GM21390 (cell line): ENCODE results near the gene ARMH3.

Experiments used
- ATAC-seq: cut with Tn5 transposase; IDR thresholded peaks from one replicate; pipeline ENCODE4 v1.9.1; 2021; ENCODE audit not compliant: unreplicated experiment

The ARMH3 gene

DNA sequence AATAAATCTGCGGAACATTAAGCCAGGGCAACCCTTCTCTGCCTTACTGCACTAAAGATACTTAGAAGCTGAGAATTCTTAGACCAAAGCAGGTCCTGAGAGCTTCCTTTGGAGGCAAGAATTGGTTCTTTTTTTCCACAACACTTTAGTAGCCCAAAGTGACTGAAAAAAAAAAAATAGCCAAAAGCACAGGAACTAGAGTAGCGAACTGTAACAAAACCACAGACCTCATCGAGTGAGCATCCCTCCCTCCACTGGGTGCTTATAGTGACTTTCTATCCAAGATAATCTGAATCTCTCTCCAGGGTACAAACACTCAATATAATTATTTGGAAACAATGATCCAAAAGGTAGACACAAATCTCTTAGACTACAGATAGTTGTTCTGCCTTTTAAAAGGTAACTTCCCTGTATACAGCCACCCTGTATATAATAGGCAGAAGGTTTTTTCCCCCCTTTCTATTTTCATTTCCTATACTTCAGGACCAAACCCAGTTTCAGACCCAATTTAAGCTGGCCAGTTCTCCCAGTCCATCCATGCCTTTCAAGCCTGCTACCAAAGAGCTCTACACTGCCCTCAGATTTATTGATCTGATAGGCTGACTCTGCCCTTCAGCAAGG, 180.8 kb downstream of the ARMH3 start:
- no peak for ATAC-seq

DNA sequence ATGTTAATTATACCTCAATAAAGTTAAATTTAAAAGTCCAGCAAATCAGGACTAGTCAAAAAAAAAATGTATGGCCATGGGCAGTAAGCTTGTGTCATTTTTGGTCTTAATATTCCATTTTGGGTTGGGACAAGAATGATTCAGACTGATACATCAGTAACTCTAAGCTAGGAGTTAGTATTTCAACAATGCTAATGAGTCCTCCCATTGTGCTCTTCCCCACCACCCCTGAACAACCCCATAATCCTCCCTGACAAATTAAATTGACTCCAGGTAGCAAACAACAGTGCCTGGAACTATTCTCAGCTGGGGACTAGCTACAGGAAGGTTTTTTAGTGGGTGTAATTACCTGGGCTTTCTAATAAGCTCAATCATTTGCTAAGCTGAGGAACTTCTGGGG, 181.7 kb downstream of the ARMH3 start:
- no peak for ATAC-seq

DNA sequence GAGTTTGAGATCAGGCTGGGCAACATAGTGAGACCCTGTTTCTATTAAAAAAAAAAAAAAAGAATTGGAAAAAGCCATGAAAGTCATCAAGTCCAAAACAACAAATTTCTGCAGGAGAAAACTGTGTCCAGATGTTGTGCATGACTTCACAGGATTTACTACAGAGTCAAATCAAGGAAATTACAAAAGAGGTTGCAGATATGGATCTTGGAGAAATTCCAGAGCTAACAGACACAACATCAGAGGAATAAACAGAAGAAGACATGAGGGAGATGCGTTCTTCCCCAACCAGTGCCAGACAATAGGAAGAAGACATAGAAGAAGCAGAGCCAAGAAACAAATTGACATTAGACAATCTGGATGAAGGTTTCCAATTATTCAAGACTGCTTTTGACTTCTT, 188.0 kb downstream of the ARMH3 start:
- ATAC-seq, result no peak

DNA sequence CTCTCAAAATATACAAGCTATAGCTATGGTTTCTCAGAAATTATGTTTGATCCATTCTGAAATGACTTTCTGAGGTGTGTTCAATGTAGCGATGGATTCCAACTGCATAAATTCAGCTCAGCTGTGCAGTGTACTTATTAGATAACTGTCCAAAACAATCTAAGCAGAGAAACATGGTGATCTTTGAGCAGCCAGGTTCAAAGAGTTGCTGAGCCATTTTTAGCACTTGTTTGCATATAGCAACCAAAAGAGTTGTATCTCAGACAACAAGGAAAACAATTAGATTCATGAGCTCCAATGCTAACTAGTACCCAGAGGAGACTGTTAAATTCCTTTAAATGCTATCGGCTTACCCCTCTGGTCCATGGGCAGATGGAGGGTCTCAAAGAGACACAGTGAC, 196.4 kb downstream of the ARMH3 start:
- ATAC-seq, result peak; percentile 60

DNA sequence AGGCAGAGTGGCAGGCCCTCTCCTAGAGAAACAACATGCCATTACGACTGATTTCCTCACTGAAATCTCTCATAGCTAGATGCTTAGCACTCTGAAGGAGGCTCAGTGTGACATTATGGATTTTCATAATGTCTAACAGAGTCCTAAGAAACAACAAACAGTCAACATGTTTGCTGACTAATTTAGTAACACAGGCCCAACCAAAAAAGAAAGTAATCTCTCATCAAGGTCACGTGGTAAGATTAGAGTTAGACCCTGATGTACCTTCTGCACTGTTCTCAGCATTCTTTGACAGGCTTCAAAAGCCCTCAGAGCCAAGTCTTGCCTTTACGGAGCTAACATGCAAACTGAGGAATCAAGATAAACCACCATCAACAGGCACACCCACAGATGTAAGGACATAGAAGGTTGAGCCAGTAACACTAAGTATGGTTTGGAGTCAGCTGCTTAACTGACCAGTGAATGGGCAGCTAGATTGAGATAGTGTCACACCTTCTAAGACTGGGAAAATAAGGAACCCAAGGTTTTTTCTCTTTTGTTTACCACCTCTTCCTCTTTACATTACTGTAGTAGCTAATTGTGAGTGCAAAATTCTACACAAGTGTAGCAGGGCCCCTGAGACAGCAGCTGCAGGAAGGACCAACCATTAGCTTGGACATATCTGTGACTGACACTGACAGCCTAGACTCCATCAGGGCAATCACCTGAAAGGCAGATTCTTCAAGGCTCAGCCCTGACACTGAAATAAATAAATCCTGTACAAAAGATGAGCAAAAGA, 197.1 kb downstream of the ARMH3 start:
- peak; percentile 71 for ATAC-seq

DNA sequence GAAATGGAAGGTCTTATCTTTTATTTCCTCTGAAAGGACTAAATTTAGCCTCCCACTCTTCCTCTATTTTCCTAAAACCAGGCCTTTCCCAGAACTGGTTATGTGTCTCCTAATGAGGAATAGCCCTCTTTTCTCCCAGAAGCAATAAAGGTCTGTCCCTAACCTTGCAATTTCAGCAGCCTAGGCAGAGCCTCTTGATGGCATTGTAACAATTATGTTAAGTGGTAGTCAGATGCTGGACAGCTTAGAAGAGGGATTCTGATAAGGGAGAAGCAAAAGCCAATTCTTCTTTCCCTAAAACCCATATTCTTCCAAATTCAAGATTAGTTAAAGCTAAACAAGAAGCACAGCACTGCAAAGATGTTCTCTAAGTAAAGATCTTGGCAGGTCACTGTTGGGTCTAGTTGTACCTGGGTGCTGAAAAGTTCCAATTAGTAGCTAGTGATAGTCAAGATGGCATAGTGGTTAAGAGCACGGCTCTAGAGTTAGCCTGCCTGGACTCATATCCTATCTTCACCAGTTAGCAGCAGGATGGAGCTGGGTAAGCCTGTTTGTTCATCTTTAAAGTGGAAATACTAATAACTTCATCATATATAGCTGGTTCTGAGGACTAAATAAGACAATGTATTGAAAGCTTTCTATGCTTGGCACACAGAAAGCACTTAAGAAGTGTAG, 198.0 kb downstream of the ARMH3 start:
- no peak for ATAC-seq

DNA sequence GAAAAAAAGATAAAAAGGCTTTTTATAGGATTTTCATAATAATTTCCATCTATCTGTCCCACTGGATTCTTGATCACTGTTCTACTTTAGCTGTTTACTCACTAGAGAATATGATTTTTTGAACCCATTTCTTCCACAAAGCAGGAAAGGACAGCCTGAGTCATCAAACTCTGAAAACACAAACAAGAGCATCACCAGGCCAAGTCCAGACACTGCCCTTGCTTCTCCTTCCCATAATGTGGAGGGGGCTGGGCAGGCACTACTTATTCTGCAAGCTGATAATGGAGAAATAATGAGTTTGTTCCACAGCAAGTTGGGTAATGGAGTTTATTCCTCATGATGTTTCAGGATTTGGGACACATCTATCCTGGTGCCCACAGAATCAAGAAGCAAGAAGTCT, 199.3 kb downstream of the ARMH3 start:
- no peak for ATAC-seq

DNA sequence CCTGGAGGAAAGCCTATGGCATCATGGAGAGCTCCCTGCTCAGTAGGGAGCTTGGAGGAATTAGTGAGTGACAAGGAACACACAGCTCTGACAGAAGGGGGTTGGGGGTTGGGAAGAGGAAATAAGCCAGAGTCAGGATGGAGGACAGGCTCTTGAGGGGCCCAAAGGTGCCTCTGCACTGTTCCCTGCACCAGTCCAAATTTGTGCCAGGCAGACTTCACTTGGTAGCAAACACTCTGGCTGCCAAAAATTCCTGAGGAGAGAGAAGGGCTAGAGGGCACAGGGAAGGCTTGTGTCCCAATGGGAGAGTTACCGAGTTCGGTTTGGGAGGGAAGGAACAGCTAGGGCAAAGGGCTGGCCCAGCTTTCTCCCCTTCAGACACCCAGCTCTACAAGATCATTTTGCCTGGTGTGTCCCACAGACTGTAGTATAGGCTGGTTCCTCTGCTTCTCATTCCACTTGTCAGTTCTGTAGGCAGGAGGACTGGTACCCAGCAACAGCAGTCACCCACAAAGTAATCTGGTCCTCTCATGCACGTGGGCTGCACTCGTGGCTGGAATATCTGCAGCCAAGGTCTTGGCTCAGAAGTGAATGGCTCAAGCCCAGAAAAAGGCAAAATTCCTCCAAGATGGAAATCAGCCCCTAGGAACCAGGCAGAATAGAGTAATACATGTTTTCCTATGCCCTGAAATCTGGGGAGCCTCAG, 204.4 kb downstream of the ARMH3 start:
- ATAC-seq, result no peak

DNA sequence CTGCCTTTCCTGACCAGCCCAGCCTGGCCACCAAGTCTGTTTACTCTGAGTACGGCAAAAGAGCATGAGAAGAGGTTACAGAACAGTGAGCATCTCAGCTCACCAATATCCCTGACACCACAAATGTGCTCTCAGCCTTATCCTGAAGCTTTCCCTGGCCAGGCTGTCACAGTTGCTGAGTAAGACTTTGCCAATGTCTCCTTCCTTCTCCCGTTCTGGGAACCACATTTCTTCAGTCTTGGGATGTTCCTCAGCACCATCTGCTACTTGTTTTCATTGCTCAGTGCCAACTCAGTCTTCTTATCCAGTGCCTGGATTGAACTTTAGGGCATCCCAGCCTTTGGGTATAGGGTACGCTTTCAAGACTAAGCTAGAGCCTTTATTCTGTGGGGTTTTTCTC, 205.2 kb downstream of the ARMH3 start:
- ATAC-seq, result no peak

DNA sequence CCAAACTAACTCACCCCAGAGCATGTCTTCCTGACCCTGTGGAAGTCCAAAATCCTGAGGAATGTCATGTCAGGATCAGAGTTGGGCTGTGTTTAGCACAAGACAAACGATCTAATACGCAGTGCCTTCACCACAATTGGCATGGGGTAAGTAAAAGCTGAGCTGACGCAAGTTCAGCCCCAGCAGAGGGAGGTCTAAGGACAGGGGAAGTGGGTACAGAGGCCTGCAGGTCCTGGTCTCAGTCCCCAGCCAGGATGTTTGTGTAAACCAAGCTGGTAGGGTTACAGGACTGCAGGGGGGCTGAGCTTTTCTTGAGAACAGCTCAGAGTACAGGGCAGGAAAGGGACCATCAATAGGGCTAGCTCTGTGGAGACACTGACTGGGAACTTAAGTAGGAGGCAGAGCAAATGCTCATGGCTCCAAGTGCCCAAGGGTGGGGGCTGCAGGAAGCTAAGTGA, 207.1 kb downstream of the ARMH3 start:
- no peak for ATAC-seq

DNA sequence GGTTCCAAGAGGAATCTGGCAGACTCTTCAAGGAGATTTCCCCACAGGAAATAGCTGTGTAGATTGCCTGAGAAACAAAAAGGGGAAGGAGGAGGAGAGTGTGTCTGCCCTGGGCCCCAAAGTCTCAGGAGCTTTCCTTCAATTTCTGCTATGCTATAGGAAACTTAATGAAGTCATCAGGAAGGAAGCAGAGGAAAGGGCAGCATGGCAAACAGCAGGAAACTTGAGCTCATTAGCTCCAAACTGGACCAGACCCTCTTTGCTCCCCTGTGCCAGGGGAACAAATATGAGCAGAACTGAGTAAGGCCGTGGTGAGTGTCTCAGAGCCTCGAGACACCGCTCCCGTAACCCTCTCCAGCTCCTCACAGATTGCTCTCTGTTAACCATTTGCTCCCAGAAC, 207.6 kb downstream of the ARMH3 start:
- no peak for ATAC-seq

DNA sequence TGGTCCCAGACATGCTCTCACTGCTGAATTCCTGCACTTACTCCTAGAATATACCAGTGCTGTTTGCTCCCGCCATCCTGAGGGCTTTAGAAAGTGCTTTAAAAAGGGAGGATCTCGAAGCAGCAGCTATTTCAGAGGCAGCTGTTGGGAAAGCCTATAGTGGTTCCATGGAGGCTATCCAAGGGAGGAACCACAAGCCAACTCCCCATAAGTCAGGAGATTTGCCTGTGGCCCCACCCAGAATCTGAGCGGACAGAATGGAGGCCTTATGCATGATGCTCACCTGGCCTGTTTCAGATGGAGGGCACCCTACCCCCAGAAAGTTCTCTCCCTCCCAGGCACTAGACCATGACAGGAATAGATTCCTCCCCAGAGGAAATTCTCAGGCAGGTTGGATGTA, 210.1 kb downstream of the ARMH3 start:
- ATAC-seq, result no peak

DNA sequence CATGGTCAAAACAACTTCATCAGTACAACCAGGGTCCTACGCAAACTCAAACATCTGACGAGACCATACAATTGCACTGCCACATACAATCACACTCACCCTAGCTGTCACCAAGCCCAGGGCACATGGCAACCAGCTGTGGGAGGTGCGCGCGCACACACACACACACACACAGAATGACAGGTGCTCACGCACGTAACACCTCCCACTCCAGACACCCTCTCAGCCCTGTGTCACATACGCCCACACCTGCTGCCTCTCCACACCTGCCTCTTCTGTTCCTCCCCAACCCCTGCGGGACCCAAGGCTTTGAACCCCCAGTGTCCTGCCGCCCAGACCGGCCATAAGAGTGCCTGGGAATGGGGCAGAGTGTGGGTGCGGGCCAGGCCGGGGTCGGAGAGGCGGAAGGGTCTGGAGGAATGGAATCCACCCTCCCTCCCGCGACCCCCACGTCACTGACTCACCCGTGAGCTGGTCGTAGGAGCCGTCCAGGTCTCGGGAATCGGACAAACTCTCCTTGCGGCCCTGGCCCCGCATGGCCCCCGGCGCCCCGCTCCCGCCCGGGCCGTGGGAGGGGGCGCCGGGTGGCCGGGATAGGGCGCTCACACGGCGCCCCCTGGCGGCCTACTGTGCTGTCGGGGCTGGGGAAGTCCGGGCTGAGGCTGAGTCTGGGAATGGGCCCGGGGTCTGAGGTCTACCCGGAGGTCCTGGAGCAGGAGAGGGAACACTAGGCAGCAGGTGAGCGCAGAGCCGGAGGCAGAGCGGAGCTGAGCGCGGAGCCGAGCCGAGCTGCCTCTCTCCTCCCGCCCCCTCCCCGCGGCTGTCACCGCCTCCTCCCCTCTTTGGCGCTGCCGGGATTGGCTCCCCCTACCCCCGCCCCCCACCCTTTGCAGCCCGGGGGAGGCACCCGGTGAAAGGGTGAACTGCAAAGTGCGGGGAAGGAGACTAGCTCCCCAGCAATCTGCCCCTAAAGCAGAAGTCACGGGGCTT, 212.6 kb downstream of the ARMH3 start, which contains the start of gene KCNIP2:
Gene KCNIP2 (minus strand): TSS at position 769 of the 990 bp plus-strand sequence. CDS start 232 bp downstream, at position 537.
- ATAC-seq, result no peak

DNA sequence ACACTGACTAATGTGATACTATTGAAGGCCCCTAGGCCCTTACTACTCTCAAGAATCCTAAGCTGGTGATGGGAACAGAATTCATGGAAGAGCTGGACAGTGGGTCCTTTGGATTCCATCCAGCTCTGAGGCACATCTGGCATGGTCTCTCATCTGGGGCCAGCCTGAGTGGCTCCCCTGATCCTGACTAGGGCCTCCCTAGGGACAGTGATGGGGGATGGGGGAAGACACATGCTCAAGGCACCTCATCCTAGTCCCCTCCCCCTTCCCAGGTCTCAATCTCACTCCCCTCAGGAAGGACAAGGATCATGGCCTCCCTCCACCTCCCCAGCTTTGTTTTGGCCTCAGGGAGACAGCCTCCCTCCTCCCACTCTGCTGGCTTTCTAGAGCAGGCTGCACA, 214.1 kb downstream of the ARMH3 start:
- no peak for ATAC-seq

DNA sequence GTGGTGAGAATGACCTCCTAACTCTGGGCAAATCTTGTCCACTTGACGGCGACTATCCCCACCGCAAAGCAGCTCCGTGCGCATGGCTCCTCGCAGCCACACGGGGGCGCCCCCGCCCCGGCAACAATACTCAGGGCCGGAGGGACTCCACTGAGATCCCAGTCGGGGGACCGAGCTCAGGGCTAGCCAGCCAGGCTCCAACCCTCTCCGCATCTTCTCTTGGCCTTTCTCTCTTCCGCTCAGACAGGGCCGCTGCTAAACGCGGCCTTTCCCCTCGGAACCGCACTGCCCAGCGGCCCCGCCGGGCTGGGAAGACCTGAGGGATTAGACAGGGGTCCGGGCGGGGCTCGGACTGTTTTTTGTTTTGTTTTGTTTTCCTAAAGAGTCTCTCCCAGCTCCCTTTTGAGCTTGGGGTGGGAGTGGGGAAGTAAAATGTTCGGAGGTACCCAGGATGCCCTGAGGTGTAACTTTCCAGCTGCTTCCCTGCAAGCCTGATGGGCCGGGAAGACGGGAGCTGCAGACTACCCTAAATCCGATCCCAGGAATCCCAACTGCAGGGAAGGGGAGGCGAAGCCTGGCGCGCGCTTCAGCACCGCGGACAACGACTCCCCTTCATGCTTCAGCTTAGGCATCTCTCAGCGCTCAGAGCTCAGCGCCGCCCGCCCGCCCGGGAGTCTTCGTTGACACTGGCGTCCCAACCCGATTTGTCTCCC, 215.1 kb downstream of the ARMH3 start:
- ATAC-seq, result peak; percentile 63

DNA sequence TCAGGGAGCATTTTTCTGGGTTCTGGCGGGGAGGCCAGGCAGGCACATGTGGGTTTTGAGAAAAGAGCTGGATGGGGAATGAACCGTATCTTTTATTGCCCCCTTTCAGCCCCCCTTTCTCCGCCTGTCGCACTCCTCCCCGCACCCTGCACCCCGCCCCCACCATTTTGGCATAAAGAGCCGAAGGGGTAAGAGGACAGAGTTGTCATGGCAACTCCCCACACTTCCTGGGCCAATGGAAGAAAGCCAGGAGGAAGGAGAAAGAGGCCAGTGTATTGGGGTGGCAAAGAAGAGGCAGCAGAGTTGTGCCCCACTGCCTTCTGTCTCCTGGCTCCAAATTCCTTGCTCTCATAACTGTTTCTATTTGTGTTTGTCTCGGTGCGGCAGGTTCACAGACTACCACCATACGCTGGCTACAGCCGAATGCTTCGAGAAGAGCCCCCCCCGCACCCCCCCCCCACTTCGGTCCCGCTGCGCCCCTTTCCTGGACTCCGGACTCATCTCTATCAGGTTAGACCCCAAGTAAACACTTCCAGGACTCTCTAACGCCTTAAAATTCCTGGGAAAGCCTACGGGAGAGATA, 215.8 kb downstream of the ARMH3 start:
- no peak for ATAC-seq

DNA sequence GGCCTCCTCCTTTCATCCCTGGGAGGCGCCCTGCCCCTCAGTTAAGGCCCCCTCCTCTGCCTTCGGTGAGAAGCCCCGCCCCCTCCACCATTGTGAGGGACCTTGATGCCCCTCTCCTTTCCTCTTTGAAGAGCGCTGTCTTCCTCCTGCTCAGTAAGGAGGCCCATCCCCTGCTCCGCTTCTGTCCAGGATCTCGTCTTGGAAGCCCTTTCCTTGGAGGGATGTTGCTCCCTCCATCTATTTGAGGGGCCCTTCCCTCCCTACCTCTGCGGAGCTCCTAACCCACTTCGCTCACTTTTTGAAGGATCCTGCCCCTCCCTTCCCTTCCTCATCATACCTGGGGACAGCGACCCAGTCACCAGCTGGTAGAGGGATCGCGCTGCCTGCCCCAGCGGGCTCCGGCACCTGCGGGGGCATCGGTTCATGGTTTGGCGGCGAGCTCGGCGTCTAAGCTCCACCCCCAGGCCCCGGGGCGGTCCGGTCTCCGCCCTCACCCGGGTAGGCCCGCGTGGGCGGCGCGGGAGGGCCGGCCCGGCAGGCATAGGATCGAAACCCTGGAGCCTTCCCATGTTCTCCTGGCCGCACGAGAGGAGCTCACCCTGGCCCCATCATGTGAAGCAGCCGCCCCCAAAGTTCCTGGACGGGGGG, 216.4 kb downstream of the ARMH3 start:
- ATAC-seq, result peak; percentile 38

DNA sequence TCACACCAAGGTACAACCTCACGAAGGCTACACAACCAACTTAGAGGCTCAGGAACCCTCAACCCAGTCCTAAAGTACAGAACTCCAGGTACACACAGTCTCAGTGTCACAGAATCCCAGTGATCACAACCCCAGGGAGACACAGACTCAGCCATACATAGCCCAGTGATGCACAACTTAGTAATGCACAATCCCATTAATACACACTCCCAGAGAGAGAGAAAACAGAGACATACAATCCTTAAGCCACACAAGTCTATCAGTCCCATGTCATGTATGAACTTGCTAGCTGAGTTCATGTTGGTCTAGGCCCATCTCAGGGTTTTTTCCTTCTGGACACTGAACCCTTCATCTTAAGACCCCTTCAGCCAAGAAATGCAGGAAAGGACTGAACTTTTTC, 217.0 kb downstream of the ARMH3 start:
- no peak for ATAC-seq
